Fibroblast of villous mesenchyme (primary cell): ENCODE results near the gene CHD9. TPM values are rescaled to one million over a fixed set of nuclear protein-coding genes. Genes with fewer than 3 reads are reported as not detected.

ENCODE experiments used
- DNase-seq: peaks from one replicate; pipeline ENCODE4 v3.0.0-alpha.2; 2010; ENCODE audit warnings: low read depth
- H3K4me3 ChIP-seq: 2 replicates; pipeline ENCODE4 v1.5.1; 2011; ENCODE audit warnings: low read depth, mild to moderate bottlenecking, low read length
- CTCF ChIP-seq: IDR thresholded peaks from 2 replicates; pipeline ENCODE4 v1.5.1; 2012; ENCODE audit warnings: low read depth, mild to moderate bottlenecking, low read length; ENCODE audit not compliant: insufficient read depth
- total RNA-seq: library from RNA; depleted of rRNA; stranded (reverse); fragments of >200 nt; gene quantifications from 2 replicates; pipeline ENCODE4 v1.2.3, GENCODE V29; 2012

The CHD9 gene
- total RNA-seq, 1 donor = 102 TPM

- TF ChIP-seq CTCF = no peak
- no peak for DNase-seq
- no peak overlapping the region for H3K4me3 ChIP-seq
Measured at GRCh38 chr16:53058882-53059281, 4.1 kb downstream of the CHD9 start.

DNA sequence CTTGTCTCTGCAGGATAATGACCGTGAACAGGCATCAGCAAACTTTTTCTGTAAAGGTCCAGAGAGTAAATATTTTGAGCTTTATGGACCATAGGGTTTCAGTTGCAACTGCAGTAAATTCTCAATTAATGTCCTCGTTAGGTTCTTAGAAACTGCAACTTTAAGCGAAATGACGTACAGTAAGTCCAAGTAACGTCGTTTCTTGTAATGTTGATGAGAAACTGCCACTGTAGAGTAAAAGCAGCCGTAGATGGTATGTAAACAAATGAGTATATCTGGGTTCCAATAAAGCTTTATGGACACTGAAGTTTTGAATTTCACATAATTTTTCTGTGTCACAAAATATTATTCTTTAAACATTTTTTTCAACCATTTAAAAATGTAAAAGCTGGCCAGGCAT, 4.9 kb downstream of the CHD9 start:
- no peak for TF ChIP-seq CTCF
- peak; percentile 97 for DNase-seq
- H3K4me3 ChIP-seq = no peak overlapping the region

- no peak for TF ChIP-seq CTCF
- DNase-seq = no peak
- no peak overlapping the region for H3K4me3 ChIP-seq
Measured at GRCh38 chr16:53061256-53061655, 6.5 kb downstream of the CHD9 start.

DNA sequence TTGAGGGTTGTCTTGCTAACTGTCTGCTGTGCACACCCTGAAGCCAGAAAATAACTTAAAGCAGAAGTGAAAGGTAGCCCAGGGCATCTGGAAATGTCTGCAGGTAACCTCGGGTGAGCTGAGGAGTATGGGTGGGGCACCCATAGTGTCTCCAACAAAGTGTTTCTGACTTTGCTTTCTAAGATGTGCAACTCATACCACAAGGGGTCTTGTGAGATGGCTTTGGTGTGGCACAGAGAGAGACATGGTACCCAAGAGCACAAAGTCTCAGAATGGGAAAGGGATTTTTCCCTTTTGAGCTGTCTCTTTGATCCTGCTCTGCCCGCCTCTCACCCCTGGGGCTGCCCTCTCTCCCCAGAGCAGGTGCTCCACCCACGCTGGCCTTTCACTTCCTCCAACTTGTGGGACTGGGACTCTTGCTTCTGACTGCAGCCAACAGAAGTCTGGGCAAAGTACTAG, 6.9 kb downstream of the CHD9 start:
- H3K4me3 ChIP-seq = no peak overlapping the region
- DNase-seq = no peak
- TF ChIP-seq CTCF = no peak

DNA sequence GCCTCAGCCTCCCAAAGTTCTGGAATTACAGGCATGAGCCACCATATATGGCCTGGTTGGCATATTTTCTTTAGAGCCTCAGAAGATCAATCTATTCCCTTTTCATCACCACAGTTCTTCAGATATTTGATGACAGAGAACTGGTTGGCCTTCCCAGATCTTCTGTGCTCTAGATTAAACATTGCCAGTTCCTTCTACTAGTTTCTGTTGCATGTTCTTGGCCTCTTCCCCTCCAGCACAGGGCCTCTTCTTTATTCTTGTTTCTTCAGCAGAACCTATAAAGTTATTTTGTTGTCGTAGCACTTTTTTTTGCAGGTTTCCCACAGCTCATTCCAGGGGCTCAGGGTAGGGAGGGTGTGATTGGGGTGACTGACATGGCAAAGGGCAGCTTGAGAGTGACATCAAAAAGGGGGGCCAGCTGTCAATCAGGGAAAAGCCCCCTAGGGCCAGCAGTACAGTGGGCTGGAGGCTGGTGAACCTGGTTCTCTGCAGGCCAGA, 9.3 kb downstream of the CHD9 start:
- TF ChIP-seq CTCF = no peak
- DNase-seq = no peak
- H3K4me3 ChIP-seq = no peak overlapping the region

DNA sequence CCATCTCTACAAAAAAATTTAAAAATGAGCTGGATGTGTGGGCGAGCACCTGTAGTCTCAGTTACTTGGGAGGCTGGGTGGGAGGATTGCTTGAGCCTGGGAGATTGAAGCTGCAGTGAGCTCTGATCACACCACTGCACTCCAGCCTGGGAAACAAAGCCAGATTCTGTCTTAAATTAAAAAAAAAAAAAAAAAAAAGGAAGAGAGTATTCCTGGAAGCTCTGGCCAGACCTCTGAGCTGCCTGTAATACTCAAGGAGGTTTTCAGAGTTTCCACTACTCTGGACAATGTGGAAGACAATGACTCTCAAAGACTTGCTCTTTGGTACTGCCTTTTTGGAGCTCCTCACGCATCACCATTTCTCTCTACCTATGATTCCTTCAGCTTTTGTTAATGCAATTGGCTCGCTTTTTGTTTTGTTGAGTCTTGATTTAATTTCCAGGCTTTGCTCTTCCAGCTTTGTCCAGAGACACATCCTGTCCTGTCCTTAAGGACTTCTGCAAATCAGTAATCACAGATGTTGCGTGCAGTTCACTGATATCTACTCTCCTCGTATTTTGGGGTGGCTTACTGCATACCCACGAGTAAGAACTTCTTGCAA, 10.8 kb downstream of the CHD9 start:
- no peak for TF ChIP-seq CTCF
- DNase-seq = no peak
- no peak overlapping the region for H3K4me3 ChIP-seq

- no peak for TF ChIP-seq CTCF
- no peak for DNase-seq
- no peak overlapping the region for H3K4me3 ChIP-seq
Measured at GRCh38 chr16:53067675-53068074, 12.9 kb downstream of the CHD9 start.
